Urinary bladder (tissue), 4 donors: ENCODE data around the gene FLNB. TPM values are rescaled to one million over a fixed set of nuclear protein-coding genes. Genes with fewer than 3 reads are reported as not detected.
A peak's percentile ranks its signal among the peaks of the same experiment; 100 is the strongest.

Source experiments
- DNase-seq: peaks from one replicate; pipeline ENCODE4 v3.0.0-alpha.2; 2015; ENCODE audit errors: extremely low spot score
- H3K27ac ChIP-seq: one replicate; pipeline ENCODE4 v1.5.1; 2013; ENCODE audit warnings: low read depth, mild to moderate bottlenecking, moderate library complexity
- H3K36me3 ChIP-seq: one replicate; pipeline ENCODE4 v1.6.1; 2013; ENCODE audit warnings: mild to moderate bottlenecking, moderate library complexity; ENCODE audit not compliant: insufficient read depth
- H3K4me1 ChIP-seq: one replicate; pipeline ENCODE4 v1.6.1; 2013; ENCODE audit warnings: mild to moderate bottlenecking, moderate library complexity; ENCODE audit not compliant: insufficient read depth
- H3K4me3 ChIP-seq: one replicate; pipeline ENCODE4 v1.5.1; 2013; ENCODE audit warnings: low read depth, low read length
- WGBS: extraction: QIAGEN DNeasy Blood & Tissue Kit; methylation state at CpG from one replicate; pipeline ENCODE4 v1.1.7; 2013; 5-methylcytosine and 5-hydroxymethylcytosine counted together
- polyA plus RNA-seq: library from polyadenylated mRNA; stranded (reverse); fragments of 200-250 nt; gene quantifications from one replicate; pipeline ENCODE4 v1.2.3, GENCODE V29; 2013
- total RNA-seq: library from RNA; depleted of rRNA; stranded (reverse); fragments of >200 nt; gene quantifications from one replicate; pipeline ENCODE4 v1.2.3, GENCODE V29; 2014
- donor health status: healthy with polysubstance abuse.
- donor health status: healthy.

Gene FLNB
- total RNA-seq: 155 TPM
- polyA plus RNA-seq: 98.3 TPM

GRCh38 chr3:58008141-58009025 lies at the start of gene FLNB:
FLNB (plus strand) TSS chr3:58008422; CDS start chr3:58008565, 143 bp downstream.
- no peak for DNase-seq
- H3K4me1 ChIP-seq: no peaks in the 10 kb centered on the region
- 1% methylated on average over 89 of the region's 91 CpGs for WGBS
- no peaks in the 10 kb centered on the region for H3K36me3 ChIP-seq
- H3K4me3 ChIP-seq: peak within 1 kb of the TSS; percentile 80
- peak within 1 kb of the TSS; percentile 59 for H3K27ac ChIP-seq

- Histone ChIP-seq H3K4me3 (no peak overlapping the region), H3K27ac (peak overlapping the region; percentile 85), H3K36me3 (no peaks in the 10 kb centered on the region), H3K4me1 (peaks cover 3% of the 10 kb centered on the region)
- 51% methylated on average over 13 of the region's 13 CpGs for WGBS
- no peak for DNase-seq
These were observed 49.4 kb upstream of the FLNB start for GRCh38 chr3:57958642-57959422.

GRCh38 chr3:57959423-57960173 lies 48.6 kb upstream of the FLNB start:
- WGBS: 16% methylated on average over 19 of the region's 19 CpGs
- H3K4me1 ChIP-seq: peaks cover 3% of the 10 kb centered on the region

GRCh38 chr3:57960174-57960505 lies 48.1 kb upstream of the FLNB start:
- no peak overlapping the region for H3K4me3 ChIP-seq

More at GRCh38 chr3:57959423-57960173, 48.6 kb upstream of the FLNB start:
- no peaks in the 10 kb centered on the region for H3K36me3 ChIP-seq
- no peak overlapping the region for H3K4me3 ChIP-seq
- H3K27ac ChIP-seq: peak overlapping the region; percentile 85
- no peak for DNase-seq

GRCh38 chr3:57961177-57961827 lies 46.9 kb upstream of the FLNB start:
- H3K36me3 ChIP-seq: no peaks in the 10 kb centered on the region
- DNase-seq: no peak
- no peak overlapping the region for H3K4me3 ChIP-seq
- 76% methylated on average over 21 of the region's 21 CpGs for WGBS
- no peak overlapping the region for H3K27ac ChIP-seq
- H3K4me1 ChIP-seq: peaks cover 3% of the 10 kb centered on the region

More at GRCh38 chr3:57960174-57960505, 48.1 kb upstream of the FLNB start:
- DNase-seq: no peak
- WGBS: 43% methylated on average over 4 of the region's 4 CpGs
- Histone ChIP-seq H3K27ac (peak overlapping the region; percentile 61), H3K4me1 (peaks cover 3% of the 10 kb centered on the region), H3K36me3 (no peaks in the 10 kb centered on the region)

- no peaks in the 10 kb centered on the region for H3K36me3 ChIP-seq
- no peak overlapping the region for H3K27ac ChIP-seq
- DNase-seq: no peak
- peaks cover 1% of the 10 kb centered on the region for H3K4me1 ChIP-seq
- no peak overlapping the region for H3K4me3 ChIP-seq
- WGBS: 69% methylated on average over 5 of the region's 5 CpGs
These were observed 46.3 kb upstream of the FLNB start for GRCh38 chr3:57961828-57962447.

- Histone ChIP-seq H3K27ac (no peak overlapping the region), H3K4me3 (no peak overlapping the region), H3K4me1 (peaks cover 1% of the 10 kb centered on the region), H3K36me3 (no peaks in the 10 kb centered on the region)
- 91% methylated on average over 6 of the region's 6 CpGs for WGBS
- no peak for DNase-seq
These were observed 45.8 kb upstream of the FLNB start for GRCh38 chr3:57962448-57962834.

GRCh38 chr3:57963811-57964346 lies 44.3 kb upstream of the FLNB start:
- no peak for DNase-seq
- no peaks in the 10 kb centered on the region for H3K36me3 ChIP-seq
- no peaks in the 10 kb centered on the region for H3K4me1 ChIP-seq
- no peak overlapping the region for H3K4me3 ChIP-seq
- 39% methylated on average over 7 of the region's 7 CpGs for WGBS
- no peak overlapping the region for H3K27ac ChIP-seq

GRCh38 chr3:57966829-57967228 lies 41.4 kb upstream of the FLNB start:
- no peaks in the 10 kb centered on the region for H3K36me3 ChIP-seq
- H3K4me1 ChIP-seq: no peaks in the 10 kb centered on the region
- H3K4me3 ChIP-seq: no peak overlapping the region
- WGBS: 28% methylated on average over 4 of the region's 4 CpGs
- no peak for DNase-seq
- H3K27ac ChIP-seq: no peak overlapping the region

GRCh38 chr3:57967590-57967989 lies 40.6 kb upstream of the FLNB start:
- Histone ChIP-seq H3K27ac (no peak overlapping the region), H3K4me3 (no peak overlapping the region), H3K4me1 (no peaks in the 10 kb centered on the region), H3K36me3 (no peaks in the 10 kb centered on the region)
- WGBS: 66% methylated on average over 9 of the region's 9 CpGs
- DNase-seq: no peak

- no peak overlapping the region for H3K4me3 ChIP-seq
- H3K4me1 ChIP-seq: no peaks in the 10 kb centered on the region
- 97% methylated on average over 5 of the region's 5 CpGs for WGBS
- H3K36me3 ChIP-seq: no peaks in the 10 kb centered on the region
- DNase-seq: no peak
- no peak overlapping the region for H3K27ac ChIP-seq
These were observed 39.7 kb upstream of the FLNB start for GRCh38 chr3:57968501-57968900.

GRCh38 chr3:57971975-57972374 lies 36.2 kb upstream of the FLNB start:
- peak overlapping the region; percentile 44 for H3K27ac ChIP-seq
- no peaks in the 10 kb centered on the region for H3K4me1 ChIP-seq
- no peak overlapping the region for H3K4me3 ChIP-seq
- 59% methylated on average over 4 of the region's 4 CpGs for WGBS
- H3K36me3 ChIP-seq: no peaks in the 10 kb centered on the region
- no peak for DNase-seq
